HL-60 (cell line): ENCODE data around the gene TAF13.
A peak's percentile ranks its signal among the peaks of the same experiment; 100 is the strongest.
"Not testable (repeated sequence)": the region's sequence is repeated elsewhere in the genome, so short reads cannot be mapped to it uniquely, and the experiment has no call there.

Experiments
- DNase-seq, 2 experiments: peaks; one replicate each; pipeline ENCODE4 v3.0.0-alpha.2; 2010 to 2020; ENCODE audit warnings: low read depth in 1 of 2, low spot score in 1 of 2
- H3K27ac ChIP-seq: fragments of 250-450 bp; sonication (Bioruptor Pico); replicated peaks from 2 replicates; pipeline ENCODE4 v1.5.1; 2020; ENCODE audit warnings: mild to moderate bottlenecking, moderate library complexity
- H3K27me3 ChIP-seq: fragments of 250-450 bp; sonication (Bioruptor Pico); 2 replicates; pipeline ENCODE4 v1.5.1; 2021; ENCODE audit warnings: mild to moderate bottlenecking, moderate library complexity; ENCODE audit not compliant: insufficient read depth, poor library complexity, severe bottlenecking
- H3K4me3 ChIP-seq: replicated peaks from 2 replicates; pipeline ENCODE4 v1.5.1; 2011; ENCODE audit warnings: mild to moderate bottlenecking, control low read depth, low read length; ENCODE audit not compliant: insufficient read depth
- GABPA ChIP-seq: IDR thresholded peaks from 2 replicates; pipeline ENCODE4 v1.6.1; 2012; ENCODE audit warnings: low read depth
- POLR2AphosphoS5 ChIP-seq: IDR thresholded peaks from 2 replicates; pipeline ENCODE4 v1.6.1; 2012; ENCODE audit warnings: low read depth
- SPI1 ChIP-seq: IDR thresholded peaks from 2 replicates; pipeline ENCODE4 v1.6.1; 2012; ENCODE audit warnings: low read depth, mild to moderate bottlenecking, borderline replicate concordance
- TF ChIP-seq, protein P1 (sequence below): IDR thresholded peaks from 2 replicates; pipeline ENCODE4 v1.6.1; 2012; ENCODE audit warnings: low read depth; ENCODE audit not compliant: insufficient replicate concordance
- TF ChIP-seq, protein P2 (sequence below): IDR thresholded peaks from one replicate; pipeline ENCODE4 v1.5.1; 2011; ENCODE audit warnings: low read length, control low read depth, inconsistent platforms; ENCODE audit not compliant: insufficient read depth

TAF13 gene

DNA sequence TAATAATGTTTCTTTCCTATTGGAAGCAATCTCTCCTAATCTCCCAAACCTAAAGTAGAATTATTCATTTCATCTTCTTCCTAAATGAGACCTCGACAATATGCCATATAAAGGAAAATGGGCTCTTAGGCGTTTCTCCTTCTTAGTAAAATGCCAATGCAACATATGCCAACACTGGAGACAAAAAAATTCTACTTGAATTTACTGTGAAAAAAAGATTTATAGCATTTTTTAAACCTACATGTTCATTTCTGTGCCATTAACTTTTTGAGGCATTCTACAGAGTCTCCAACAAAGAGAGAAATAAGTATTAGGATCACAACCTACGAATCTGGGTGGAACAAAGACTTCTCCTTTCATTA is 35.2 kb downstream of the TAF13 start:
- TF ChIP-seq, protein P1, sequence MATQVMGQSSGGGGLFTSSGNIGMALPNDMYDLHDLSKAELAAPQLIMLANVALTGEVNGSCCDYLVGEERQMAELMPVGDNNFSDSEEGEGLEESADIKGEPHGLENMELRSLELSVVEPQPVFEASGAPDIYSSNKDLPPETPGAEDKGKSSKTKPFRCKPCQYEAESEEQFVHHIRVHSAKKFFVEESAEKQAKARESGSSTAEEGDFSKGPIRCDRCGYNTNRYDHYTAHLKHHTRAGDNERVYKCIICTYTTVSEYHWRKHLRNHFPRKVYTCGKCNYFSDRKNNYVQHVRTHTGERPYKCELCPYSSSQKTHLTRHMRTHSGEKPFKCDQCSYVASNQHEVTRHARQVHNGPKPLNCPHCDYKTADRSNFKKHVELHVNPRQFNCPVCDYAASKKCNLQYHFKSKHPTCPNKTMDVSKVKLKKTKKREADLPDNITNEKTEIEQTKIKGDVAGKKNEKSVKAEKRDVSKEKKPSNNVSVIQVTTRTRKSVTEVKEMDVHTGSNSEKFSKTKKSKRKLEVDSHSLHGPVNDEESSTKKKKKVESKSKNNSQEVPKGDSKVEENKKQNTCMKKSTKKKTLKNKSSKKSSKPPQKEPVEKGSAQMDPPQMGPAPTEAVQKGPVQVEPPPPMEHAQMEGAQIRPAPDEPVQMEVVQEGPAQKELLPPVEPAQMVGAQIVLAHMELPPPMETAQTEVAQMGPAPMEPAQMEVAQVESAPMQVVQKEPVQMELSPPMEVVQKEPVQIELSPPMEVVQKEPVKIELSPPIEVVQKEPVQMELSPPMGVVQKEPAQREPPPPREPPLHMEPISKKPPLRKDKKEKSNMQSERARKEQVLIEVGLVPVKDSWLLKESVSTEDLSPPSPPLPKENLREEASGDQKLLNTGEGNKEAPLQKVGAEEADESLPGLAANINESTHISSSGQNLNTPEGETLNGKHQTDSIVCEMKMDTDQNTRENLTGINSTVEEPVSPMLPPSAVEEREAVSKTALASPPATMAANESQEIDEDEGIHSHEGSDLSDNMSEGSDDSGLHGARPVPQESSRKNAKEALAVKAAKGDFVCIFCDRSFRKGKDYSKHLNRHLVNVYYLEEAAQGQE: no peak
- no peak for TF ChIP-seq POLR2AphosphoS5
- TF ChIP-seq GABPA: no peak
- TF ChIP-seq, protein P2, sequence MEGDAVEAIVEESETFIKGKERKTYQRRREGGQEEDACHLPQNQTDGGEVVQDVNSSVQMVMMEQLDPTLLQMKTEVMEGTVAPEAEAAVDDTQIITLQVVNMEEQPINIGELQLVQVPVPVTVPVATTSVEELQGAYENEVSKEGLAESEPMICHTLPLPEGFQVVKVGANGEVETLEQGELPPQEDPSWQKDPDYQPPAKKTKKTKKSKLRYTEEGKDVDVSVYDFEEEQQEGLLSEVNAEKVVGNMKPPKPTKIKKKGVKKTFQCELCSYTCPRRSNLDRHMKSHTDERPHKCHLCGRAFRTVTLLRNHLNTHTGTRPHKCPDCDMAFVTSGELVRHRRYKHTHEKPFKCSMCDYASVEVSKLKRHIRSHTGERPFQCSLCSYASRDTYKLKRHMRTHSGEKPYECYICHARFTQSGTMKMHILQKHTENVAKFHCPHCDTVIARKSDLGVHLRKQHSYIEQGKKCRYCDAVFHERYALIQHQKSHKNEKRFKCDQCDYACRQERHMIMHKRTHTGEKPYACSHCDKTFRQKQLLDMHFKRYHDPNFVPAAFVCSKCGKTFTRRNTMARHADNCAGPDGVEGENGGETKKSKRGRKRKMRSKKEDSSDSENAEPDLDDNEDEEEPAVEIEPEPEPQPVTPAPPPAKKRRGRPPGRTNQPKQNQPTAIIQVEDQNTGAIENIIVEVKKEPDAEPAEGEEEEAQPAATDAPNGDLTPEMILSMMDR: no peak
- no peak for TF ChIP-seq SPI1
- Histone ChIP-seq H3K27me3 (no peaks in the 10 kb centered on the region), H3K4me3 (peak overlapping the region; percentile 75), H3K27ac (peak overlapping the region; percentile 48)
- no peak for DNase-seq

DNA sequence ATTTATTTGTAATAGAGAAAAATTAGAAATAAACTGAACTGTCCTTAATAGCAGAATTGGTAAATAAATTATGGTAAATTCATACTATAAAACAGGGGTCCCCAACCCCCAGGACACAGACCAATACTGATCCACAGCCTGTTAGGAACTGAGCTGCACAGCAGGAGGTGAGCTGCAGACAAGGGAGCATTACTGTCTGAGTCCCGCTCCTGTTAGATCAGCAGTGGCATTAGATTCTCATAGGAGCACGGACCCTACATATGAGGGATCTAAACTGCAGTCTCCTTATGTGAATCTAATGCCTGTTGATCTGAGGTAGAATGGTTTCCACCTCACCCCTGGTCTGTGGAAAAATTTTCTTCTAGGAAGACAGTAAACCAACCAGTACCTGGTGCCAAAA is 41.4 kb downstream of the TAF13 start:
- no peak for TF ChIP-seq SPI1
- TF ChIP-seq, protein P1: no peak
- TF ChIP-seq, protein P2: no peak
- TF ChIP-seq GABPA: no peak
- TF ChIP-seq POLR2AphosphoS5: no peak

GRCh38 chr1:109029493-109029892 is 46.3 kb downstream of the TAF13 start:
- H3K27me3 ChIP-seq, H3K27ac ChIP-seq, DNase-seq, H3K4me3 ChIP-seq: not testable (repeated sequence)

More for the DNA sequence above, 41.4 kb downstream of the TAF13 start:
- no peak overlapping the region for H3K4me3 ChIP-seq
- H3K27me3 ChIP-seq: no peaks in the 10 kb centered on the region
- DNase-seq: no peak
- no peak overlapping the region for H3K27ac ChIP-seq

GRCh38 chr1:109027841-109028240 is 48.0 kb downstream of the TAF13 start:
- no peak overlapping the region for H3K4me3 ChIP-seq

More at GRCh38 chr1:109027841-109028240, 48.0 kb downstream of the TAF13 start:
- Histone ChIP-seq H3K27ac (no peak overlapping the region), H3K27me3 (no peaks in the 10 kb centered on the region)
- no peak for DNase-seq
- TF ChIP-seq, protein P2: peak; percentile 6
- no peak for TF ChIP-seq SPI1
